Fibroblast of skin of abdomen (primary cell): ENCODE data around the gene MAP7.

Source experiments
- DNase-seq: peaks from one replicate; pipeline ENCODE4 v3.0.0-alpha.2; 2013

The MAP7 gene

DNA sequence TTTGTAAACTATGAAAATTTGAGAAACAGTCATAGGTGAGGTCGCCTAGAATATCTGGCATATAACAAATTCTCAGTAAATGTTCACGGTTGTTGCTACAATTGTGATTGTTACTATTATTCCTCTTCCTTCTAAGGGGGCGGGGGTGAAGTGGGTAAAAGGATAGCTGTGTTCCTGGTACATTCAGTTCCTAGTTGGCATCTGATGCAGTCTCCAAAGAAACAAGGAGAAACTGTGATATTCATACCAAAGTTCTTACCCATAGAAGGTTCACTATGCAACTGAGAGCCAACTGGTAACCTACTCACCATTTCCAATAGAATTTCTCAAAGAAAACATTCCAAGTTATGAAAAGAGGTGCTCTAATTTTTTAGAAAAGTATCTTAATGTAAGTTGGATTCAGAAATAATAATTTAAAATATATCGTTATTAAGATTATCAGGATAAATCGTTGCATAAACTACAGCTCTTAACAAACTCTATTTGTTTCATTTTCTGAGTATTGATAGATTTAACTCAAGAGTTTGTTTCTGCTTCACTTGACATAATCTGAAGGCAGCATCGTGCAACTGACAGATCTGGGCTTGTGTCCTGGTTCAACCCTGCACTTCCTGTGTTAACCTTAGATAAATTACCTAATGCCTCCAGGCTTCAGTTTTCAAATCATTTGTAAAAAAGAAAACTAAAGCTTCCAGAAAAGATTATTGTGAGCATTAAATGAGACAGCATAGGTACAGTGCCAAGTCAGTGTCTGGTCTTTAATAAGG lies 13.3 kb upstream of the MAP7 start:
- no peak for DNase-seq

DNA sequence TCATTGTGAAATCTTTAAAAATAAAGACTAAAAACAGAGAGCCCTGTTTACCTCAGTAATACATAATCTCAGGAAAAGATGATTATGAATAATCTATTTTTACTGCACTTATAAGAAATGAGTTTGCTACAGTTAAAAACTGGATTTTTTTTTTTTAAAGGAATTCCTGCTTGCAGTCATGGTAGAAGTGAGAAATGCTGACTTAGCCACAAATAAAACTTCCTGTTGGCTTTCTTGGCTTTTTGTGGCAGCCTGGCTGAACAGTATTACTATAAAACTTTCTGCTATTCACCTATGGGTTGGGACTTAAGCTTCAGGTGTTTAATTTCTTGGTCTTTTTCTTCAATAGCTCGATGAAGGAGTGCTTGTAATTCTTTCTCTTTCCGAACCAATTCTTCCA lies 12.0 kb upstream of the MAP7 start:
- DNase-seq = no peak

DNA sequence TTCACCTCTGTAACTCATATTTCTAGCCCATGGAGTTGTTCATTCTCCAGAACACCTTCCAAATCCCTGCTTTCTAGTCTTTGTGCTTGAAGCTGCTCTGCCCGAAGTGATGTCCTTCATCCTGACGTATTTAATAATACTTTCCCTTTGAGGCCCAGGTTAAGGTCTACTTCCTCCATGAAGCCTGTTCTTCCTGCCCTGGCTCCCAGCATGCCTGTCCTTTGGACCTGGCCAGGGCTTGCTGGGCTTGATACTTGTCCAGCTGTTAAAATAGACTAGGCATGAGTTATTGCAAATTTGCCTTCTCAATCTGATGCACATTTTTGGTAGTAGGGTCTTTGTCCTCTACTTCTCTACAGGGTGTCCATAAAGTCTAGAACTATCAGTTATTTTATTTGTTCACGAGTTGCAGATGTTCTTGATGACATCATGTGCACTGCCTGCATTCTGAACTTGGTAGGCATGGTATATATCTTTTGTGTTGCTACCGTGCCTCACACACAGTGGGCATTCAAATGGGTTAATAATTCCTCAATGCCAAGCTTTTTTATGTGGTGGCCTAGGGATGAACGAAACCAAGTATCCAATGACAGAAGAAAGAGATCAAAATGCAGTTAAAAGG lies 3.1 kb upstream of the MAP7 start:
- no peak for DNase-seq

DNA sequence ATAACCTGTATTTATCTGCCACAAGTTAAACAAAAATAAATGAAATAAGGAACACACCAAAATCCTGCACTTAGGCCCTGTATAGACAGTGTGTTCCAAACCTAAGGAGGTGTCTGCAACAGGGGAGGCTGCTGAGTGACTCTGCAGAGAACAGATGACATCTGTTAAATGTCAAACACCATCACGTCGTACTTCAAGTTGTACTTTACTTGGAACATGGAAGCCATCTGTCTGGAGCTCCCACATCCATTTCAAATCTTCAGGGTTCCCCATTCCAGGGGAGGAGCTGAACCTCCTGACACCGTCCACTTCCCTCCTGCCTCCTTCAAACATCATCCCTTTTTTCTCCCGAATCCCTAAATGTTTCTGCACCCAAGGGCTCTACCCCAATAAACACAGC lies 1.8 kb upstream of the MAP7 start:
- DNase-seq = no peak

DNA sequence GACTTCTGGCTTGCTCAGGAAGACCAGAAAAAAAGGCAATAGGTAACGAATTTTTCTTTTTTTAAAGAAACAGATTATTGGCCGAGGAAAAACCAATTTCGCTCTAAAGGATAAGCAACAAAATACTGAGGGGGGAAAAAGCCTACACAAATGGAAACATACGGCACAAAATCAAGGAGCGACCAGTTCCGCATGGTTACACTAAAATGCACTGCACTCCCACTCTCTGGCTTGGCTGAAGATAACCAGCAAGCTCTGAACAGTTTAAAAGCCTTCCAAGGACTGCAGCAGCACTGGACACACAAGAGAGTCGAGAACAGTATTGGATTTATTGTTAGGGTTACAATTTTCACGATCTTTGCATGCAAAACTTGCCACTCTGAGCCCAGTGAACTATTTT lies 881 bp upstream of the MAP7 start:
- DNase-seq = no peak

DNA sequence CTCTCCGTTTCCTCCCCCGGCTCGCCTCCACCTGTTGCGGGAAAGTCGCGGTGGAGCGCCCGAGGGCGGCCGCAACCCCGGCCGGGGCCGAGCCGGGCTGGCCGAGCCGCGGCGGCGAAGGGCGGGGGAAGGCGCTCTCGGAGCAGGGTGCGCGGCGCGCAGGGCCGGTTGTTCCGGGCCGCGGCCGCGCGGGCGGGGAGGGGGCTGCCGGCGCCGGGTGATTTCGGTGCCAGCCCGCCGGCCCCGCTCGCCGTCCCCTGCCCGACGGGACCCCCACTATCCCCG lies 235 bp downstream of the MAP7 start:
- no peak for DNase-seq

DNA sequence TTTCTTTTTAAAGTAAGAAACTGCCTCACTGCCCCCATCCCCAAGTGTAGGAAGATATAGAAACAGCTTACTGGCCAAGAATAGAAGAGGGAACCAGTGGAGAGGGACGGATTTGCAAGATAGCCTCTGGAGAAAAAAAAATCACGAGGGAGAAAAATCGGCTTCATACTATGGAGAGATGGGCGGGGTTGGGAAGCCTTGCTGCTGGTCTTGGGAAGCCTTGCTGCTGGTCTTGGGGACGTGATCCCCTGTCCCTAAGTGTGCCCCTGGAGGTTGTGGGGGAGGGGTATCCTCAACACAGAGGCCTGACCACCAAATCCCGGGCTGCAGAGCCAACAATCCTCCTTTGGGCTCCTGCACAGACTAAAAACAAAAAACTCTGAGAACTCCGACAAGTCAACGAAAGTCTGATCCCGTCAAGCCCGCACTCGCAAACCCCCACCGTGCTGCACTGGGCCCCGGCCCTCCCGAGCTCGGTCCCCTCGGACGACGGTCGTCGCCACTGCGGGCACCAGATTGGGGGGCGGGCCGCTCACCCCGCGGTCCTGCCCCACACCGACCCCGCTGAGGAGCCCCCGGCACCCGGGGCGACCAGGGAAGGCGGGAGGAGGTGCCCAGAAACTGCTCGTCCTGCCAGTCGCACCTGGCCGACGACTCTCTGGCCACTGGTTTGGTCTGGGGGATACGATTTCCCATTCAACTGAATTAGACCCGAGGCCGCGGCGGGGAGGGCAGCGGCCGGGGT lies 750 bp downstream of the MAP7 start:
- no peak for DNase-seq

DNA sequence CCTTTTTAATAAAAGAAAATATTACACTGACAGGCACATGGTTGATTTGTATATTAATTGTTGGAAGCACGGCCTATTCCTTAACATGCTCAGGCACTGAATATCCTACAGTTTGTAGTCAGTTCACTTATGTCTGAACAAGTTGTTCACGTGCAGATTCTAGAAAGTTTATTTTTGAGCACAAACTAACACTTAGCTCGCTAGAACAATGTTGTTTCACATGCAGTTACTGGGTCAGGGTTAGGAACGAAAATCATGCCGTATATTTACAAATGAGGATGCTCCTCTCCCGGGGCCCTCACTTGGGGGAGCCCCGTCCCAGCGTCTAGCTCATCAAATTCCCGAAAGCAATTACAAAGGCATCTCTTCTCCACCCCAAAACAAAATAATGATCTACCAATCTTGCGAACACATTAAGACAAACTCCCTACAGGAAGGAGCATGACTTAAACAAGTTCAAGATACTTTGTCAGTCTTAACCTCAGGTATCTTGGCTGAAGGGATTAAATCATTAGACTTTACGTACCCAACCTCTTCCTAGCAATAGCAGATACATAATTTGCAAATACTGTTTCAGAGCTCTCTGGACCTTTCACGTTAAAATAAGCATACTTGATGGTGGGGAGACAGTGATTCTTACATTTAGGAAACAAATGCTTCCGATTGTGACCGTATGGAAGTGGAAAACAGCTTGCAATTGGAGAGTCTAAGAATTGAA lies 1.5 kb downstream of the MAP7 start:
- DNase-seq = no peak

DNA sequence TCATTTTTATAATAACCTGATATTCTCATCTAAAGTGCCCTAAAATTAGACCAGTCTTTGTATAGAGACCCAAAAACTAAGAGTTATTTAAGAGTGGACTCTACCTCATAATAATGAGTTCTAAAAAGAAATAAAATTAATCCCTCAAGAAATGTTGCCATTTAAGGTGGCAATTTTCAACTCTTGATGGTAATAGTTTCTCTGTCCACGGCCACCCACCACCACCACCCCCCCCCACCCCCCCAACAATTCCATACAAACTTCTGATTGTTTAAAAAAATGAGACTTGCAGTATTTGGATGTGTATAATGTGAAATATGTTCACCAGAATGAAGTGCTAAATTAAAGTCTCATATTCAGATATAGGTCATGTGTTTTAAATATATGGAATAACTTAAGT lies 2.4 kb downstream of the MAP7 start:
- no peak for DNase-seq

DNA sequence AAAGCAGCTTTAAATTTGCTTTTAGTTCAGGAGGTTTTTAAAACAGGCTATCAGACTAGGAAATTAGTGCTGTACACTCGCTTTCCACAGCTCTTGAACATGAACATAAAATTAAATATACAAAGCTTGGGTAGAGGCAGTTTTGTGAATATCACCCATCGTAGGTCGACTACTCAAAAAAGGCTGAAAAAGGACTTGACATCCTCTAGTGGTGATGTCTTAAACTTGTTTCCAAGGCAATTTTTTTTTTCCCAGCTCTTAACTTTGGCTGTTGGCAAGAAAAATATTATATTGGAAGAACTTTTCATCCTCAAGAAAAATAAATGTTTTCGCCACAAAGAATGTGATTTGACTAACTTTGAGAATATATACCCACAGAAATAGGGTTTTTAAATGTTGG lies 2.9 kb downstream of the MAP7 start:
- DNase-seq = peak; percentile 44

DNA sequence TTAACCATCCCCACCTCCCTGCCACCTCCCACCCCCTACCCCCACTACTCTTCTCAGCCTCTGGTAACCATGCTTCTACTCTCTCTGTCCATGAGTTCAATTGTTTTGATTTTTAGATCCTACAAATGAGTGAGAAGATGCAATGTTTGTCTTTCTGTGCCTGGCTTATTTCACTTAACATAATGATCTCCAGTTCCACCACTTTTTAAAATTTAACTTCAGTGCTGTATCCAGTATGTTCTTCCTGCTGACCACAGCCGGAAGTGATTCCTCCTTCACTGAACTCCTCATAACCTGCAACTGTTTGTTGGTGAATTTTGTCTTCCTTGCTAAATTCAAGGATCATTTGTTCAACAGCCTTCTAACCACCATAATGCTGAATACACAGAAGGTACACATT lies 3.9 kb downstream of the MAP7 start:
- no peak for DNase-seq

DNA sequence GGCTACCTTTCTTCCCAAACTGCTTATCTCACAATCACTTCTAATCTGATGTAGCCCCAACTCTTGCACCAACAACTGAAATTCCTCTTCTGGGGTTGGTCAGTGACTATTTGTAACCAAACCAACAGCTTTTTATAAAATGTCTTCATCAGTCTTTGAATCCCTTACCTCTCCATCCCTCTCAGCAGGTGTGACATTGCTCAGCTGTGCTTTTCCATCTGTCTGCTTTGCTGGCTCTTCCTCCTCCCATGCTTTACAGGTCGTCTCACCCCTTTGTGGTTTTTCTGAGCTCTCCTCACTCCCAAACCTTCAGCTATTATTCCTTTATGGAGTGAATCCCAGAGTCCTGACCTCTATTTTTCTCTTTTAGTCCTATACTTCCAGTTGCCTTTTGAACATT lies 5.9 kb downstream of the MAP7 start:
- DNase-seq = no peak

DNA sequence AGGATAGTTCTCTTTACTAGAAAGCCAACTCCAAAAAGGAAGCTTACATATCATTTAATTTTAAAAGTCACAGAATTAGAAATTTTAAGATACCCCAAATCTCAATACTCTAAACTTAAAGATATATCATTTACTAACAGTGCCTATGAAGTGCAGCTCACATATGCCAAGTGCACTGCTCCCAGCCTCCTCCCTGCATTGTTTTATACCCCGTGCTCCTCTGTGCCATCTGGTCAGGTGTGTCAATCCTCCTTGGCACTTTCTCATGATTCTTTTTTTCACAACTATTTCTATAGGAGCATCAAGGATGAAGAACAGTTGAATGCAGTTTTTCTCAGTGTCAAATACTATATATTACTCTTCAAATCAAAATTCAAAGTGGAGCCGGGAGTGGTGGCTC lies 8.8 kb downstream of the MAP7 start:
- DNase-seq = no peak

DNA sequence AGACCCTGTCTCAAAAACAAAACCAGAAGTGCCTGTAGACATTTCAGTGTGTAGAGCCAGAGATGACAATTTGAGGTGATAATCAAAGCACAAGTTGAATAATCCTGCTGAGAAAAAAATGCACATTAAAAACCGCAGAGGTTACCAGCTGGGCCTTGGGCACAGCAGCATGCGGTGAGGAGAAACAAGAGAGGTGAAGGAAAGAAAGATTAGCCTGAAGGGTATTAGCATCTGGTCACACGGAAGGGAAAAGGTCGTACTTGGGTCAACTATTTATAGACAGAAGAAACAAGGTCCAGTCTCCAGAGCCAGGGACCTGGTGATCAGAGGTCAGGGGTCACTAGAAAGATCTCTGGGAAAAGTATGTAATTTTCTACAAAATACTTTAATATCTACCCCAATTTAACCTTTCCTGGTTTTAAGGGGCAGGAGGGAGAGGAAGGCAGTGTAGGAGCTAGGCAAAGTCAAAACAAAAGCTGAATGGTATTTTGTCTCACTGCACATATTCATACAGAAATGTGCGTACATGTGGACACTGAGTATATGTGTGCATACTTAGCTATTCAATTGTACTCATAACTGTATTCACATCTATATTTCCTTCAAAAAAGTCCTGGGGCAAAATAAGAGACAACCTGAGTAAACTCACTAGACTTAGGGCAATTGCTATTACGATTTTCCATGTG lies 10.1 kb downstream of the MAP7 start:
- DNase-seq = no peak

DNA sequence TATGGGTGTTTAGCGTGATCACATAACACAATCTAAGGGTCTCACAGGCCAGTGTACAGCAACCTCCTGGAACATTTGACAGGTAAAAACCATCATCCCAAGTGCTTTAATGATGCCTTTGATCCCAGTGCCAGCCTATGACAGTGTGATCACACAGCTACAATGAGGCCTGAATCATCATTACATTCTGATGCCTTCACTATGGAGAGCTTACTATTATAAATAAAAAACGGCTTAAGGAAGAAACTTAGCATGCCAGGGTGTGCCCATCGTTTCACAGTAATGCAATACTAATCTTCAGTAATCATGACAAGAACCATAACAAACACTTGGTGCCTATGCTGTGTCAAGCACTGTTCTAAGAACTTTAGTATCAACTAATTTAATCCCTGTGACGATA lies 11.4 kb downstream of the MAP7 start:
- no peak for DNase-seq

DNA sequence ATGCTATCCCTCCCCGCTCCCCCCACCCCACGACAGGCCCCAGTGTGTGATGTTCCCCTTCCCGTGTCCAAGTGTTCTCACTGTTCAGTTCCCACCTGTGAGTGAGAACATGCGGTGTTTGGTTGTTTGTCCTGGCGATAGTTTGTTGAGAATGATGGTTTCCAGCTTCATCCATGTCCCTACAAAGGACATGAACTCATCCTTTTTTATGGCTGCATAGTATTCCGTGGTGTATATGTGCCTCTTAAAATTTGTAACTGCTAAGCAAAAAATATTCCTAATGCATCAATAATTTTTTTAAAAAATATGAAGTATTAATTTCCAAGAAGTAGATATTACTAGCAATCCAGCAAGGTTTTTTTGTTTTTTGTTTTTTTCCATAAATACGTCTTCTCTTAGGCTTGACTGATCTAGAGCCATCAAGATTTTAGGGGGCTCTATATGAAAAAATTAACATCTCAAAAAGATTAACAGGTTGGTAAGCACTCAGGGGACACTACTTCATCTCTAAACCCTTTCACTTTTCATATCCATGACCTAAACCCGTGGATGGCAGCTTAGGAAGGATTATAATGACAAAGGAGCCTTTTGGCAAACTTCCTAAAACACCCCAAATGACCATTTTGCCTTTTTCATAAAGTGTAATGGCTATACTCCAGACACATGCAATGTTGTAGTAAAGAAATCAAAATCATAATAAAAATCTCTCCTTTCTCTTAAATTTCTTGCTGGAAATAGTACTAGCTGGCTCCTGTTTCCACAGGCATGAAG lies 14.2 kb downstream of the MAP7 start:
- DNase-seq = no peak

DNA sequence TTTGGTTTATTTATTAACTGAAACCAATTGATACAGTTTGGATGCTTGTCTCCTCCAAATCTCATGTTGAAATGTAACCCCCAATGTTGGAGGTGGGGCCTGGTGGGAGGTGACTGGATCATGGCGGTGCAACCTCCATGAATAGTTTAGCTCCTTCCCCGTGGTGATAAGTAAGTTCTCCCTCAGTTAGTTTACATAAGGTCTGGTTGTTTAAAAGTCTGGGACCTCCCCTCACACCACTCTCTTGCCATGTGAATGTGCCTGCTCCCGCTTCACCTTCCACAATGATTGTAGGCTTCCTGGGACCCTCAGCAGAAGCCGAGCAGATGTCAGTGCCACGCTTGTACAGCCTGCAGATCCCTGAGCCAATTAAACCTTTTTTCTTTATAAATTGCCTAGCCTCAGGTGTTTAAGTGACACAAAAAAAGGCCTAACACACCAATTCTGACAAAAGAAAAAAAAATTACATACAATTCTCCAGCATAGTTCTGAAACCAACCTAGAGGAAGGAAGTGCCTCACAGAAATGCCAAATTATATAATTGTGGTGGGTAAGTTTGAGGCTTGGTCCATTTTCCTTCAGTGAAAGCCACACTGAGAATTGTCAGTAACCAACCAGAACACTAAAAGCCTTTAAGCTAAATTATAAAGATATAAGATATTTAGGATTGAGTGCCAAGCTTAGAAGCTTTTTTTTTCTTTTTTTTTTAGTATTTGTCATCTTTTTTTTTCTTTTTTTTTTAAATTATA lies 15.0 kb downstream of the MAP7 start:
- no peak for DNase-seq

DNA sequence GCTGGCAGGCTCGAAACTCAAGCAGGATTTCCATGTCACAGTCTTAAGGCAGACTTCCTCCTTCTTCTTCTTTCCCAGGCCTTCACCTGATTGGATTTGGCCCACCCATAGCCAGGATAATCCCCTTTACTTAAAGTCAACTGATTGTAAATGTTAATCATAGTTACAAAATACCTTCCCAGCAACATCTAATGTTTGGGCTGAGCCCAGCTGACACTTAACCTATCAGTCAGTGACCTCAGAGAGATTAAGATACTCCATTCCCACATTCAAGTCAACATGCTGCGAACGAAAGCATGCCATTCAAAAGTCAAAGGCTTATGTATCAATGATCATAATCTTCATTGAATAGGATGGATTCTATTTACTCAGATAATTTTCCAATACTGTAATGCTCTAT lies 16.0 kb downstream of the MAP7 start:
- DNase-seq = no peak

DNA sequence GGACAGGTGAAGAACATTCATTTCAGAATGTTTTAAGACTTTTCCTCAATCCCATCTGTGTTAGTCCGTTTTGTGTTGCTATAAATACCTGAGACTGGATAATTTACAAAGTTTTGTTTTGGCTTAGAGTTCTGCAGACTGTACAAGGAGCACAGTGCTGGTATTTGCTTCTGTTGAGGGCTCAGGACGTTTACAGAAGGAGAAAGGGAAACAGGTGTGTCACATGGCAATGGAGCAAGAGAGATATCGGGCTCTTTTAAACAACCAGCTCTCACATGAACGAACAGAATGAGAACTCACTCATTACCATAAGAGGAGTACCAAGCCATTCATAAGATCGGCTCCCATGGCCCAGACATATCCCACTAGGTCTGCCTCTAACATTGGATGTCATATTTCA lies 16.7 kb downstream of the MAP7 start:
- DNase-seq = no peak

DNA sequence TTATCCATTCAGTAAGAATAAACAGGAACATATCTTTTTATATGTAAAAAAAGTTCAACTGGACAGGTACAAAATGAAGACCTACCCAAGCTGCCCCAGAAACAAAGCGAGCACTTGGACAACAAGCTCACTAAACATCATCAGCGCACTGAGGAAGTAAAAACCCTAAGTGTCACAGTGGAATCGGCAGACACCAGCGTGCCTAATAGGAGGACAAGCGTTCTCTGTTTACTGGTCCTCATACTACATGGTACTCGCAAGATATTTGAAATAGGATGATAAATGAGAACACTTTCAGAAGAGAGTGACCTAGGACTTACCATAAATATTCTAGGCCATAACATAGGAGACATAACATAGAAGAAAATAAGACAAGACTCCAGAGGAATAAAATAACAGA lies 18.2 kb downstream of the MAP7 start:
- no peak for DNase-seq

DNA sequence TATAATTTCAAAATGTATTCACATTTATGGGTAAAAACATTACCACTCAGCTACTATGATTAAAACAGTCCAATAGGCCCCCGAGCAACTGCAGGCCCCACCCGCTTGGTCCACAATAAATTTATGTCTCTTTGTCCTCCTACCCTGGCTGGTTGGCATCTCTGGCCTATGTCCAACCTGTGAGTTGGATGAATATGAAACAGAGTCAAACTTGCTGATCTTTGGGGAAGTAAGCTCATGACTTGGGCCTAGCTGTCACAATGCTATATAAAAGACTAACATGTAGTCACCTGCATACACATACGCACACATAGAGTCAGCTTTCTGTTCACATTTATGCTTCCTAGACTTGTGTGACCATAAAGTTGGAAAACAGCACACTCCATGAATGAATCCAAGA lies 20.5 kb downstream of the MAP7 start:
- DNase-seq = no peak
